GM12892 (cell line): ENCODE measurements around the gene SUGT1.
"Not testable (repeated sequence)": the region's sequence is repeated elsewhere in the genome, so short reads cannot be mapped to it uniquely, and the experiment has no call there.

ENCODE experiments used
- POLR2A ChIP-seq: IDR thresholded peaks from 2 replicates; pipeline ENCODE4 v1.6.1; 2011; ENCODE audit warnings: low read depth, low read length, control low read depth
- POLR2AphosphoS5 ChIP-seq: IDR thresholded peaks from 2 replicates; pipeline ENCODE4 v1.6.1; 2011; ENCODE audit warnings: low read depth, low read length, control low read depth
- TAF1 ChIP-seq: IDR thresholded peaks from 2 replicates; pipeline ENCODE4 v1.6.1; 2011; ENCODE audit warnings: low read depth, mild to moderate bottlenecking, control low read depth, low read length, borderline replicate concordance

DNA sequence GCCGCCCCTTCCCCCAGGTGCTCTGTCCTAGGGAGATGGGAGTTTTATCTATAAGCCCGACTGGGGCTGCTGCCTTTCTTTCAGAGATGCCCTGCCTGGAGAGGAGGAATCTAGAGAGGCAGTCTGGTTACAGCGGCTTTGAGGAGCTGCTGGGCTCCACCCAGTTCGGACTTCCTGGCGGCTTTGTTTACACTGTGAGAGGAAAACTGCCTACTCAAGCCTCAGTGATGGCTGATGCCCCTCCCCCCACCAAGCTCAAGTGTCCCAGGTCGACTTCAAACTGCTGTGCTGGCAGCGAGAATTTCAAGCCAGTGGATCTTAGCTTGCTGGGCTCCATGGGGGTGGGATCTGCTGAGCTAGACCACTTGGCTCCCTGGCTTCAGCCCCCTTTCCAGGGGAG is 68.3 kb downstream of the SUGT1 start:
- not testable (repeated sequence) for TF ChIP-seq POLR2A, TAF1, POLR2AphosphoS5
